H9 (cell line): ENCODE measurements around the gene SLC10A3. TPM values are rescaled to one million over a fixed set of nuclear protein-coding genes. Genes with fewer than 3 reads are reported as not detected.

Experiments
- DNase-seq: peaks from one replicate; pipeline ENCODE4 v3.0.0-alpha.2; 2017
- H2AFZ ChIP-seq: one replicate; pipeline ENCODE4 v1.6.1; 2013; ENCODE audit warnings: mild to moderate bottlenecking, low read length, control low read depth, moderate library complexity
- H2AK5ac ChIP-seq: 2 replicates; pipeline ENCODE4 v1.6.1; 2013; ENCODE audit warnings: low read length, control low read depth, mixed read lengths; ENCODE audit not compliant: insufficient read length
- H2BK120ac ChIP-seq: one replicate; pipeline ENCODE4 v1.6.1; 2013; ENCODE audit warnings: low read depth, mild to moderate bottlenecking, low read length, control low read depth, inconsistent platforms; ENCODE audit not compliant: poor library complexity, severe bottlenecking
- H2BK12ac ChIP-seq: 2 replicates; pipeline ENCODE4 v1.6.1; 2013; ENCODE audit warnings: low read length, control low read depth, mixed read lengths, low read depth; ENCODE audit not compliant: insufficient read length
- H2BK15ac ChIP-seq: 2 replicates; pipeline ENCODE4 v1.6.1; 2013; ENCODE audit warnings: low read depth, low read length, control low read depth
- H2BK20ac ChIP-seq: one replicate; pipeline ENCODE4 v1.6.1; 2013; ENCODE audit warnings: low read depth, mild to moderate bottlenecking, low read length, control low read depth, inconsistent platforms; ENCODE audit not compliant: poor library complexity, severe bottlenecking
- H2BK5ac ChIP-seq: 2 replicates; pipeline ENCODE4 v1.6.1; 2013; ENCODE audit warnings: low read length, control low read depth, mixed read lengths; ENCODE audit not compliant: insufficient read length
- H3K14ac ChIP-seq: 2 replicates; pipeline ENCODE4 v1.6.1; 2013; ENCODE audit warnings: low read length, control low read depth; ENCODE audit not compliant: insufficient read depth
- H3K18ac ChIP-seq: 2 replicates; pipeline ENCODE4 v1.6.1; 2013; ENCODE audit warnings: low read depth, mild to moderate bottlenecking, mixed read lengths, low read length, control low read depth; ENCODE audit not compliant: insufficient read length
- H3K23ac ChIP-seq: 2 replicates; pipeline ENCODE4 v1.6.1; 2013; ENCODE audit warnings: low read length, control low read depth, mixed read lengths, low read depth; ENCODE audit not compliant: insufficient read length
- H3K23me2 ChIP-seq: 2 replicates; pipeline ENCODE4 v1.6.1; 2013; ENCODE audit warnings: low read depth, mild to moderate bottlenecking, mixed read lengths, low read length, control low read depth; ENCODE audit not compliant: insufficient read length, poor library complexity, severe bottlenecking
- H3K27ac ChIP-seq: 2 replicates; pipeline ENCODE4 v1.5.1; 2013; ENCODE audit warnings: low read length, control low read depth, mixed read lengths, low read depth; ENCODE audit not compliant: insufficient read length
- H3K27me3 ChIP-seq: 2 replicates; pipeline ENCODE4 v1.6.1; 2013; ENCODE audit warnings: low read length, control low read depth, inconsistent platforms; ENCODE audit not compliant: insufficient read depth
- H3K4ac ChIP-seq: 2 replicates; pipeline ENCODE4 v1.6.1; 2013; ENCODE audit warnings: low read depth, mild to moderate bottlenecking, control low read depth, inconsistent platforms, low read length, moderate library complexity
- H3K4me1 ChIP-seq: 2 replicates; pipeline ENCODE4 v1.6.1; 2013; ENCODE audit warnings: low read length, control low read depth, inconsistent platforms; ENCODE audit not compliant: insufficient read depth
- H3K4me2 ChIP-seq: 2 replicates; pipeline ENCODE4 v1.6.1; 2013; ENCODE audit warnings: low read length, control low read depth, mixed read lengths; ENCODE audit not compliant: insufficient read length, insufficient read depth
- H3K56ac ChIP-seq: 2 replicates; pipeline ENCODE4 v1.6.1; 2013; ENCODE audit warnings: low read depth, mild to moderate bottlenecking, mixed read lengths, low read length, control low read depth; ENCODE audit not compliant: insufficient read length
- H3K79me1 ChIP-seq: 2 replicates; pipeline ENCODE4 v1.6.1; 2013; ENCODE audit warnings: low read depth, mild to moderate bottlenecking, moderate library complexity, low read length, control low read depth, inconsistent platforms; ENCODE audit not compliant: insufficient read depth, poor library complexity, severe bottlenecking
- H3K79me2 ChIP-seq: 2 replicates; pipeline ENCODE4 v1.6.1; 2013; ENCODE audit warnings: low read length, control low read depth, inconsistent platforms; ENCODE audit not compliant: insufficient read depth
- H3K9ac ChIP-seq: 2 replicates; pipeline ENCODE4 v1.6.1; 2013; ENCODE audit warnings: low read length, control low read depth, mixed read lengths; ENCODE audit not compliant: insufficient read length; ENCODE audit errors: extremely low read depth
- H3K9me3 ChIP-seq: one replicate; pipeline ENCODE4 v1.6.1; 2013; ENCODE audit warnings: low read depth, low read length, inconsistent platforms; ENCODE audit not compliant: control insufficient read depth
- H3T11ph ChIP-seq: one replicate; pipeline ENCODE4 v1.6.1; 2013; ENCODE audit warnings: mild to moderate bottlenecking, low read length, control low read depth, inconsistent platforms
- H4K20me1 ChIP-seq: one replicate; pipeline ENCODE4 v1.6.1; 2013; ENCODE audit not compliant: control insufficient read depth, insufficient read length, insufficient read depth
- H4K5ac ChIP-seq: 2 replicates; pipeline ENCODE4 v1.6.1; 2013; ENCODE audit warnings: low read depth, mild to moderate bottlenecking, mixed read lengths, low read length, control low read depth; ENCODE audit not compliant: insufficient read length
- H4K8ac ChIP-seq: replicated peaks from 2 replicates; pipeline ENCODE4 v1.6.1; 2013; ENCODE audit warnings: low read length, control low read depth, mixed read lengths, low read depth; ENCODE audit not compliant: insufficient read length
- H4K91ac ChIP-seq: 2 replicates; pipeline ENCODE4 v1.6.1; 2013; ENCODE audit warnings: low read depth, mild to moderate bottlenecking, moderate library complexity, mixed read lengths, low read length, control low read depth; ENCODE audit not compliant: insufficient read length
- H3K27ac Mint-ChIP-seq, 3 experiments: 2 replicates in 2 of 3; 3 replicates in 1 of 3; pipeline ENCODE4 v1.8.0; 2020 to 2021; ENCODE audit warnings: mixed read lengths in 3 of 3, mild to moderate bottlenecking in 1 of 3, moderate library complexity in 1 of 3
- H3K27me3 Mint-ChIP-seq: 2 replicates; pipeline ENCODE4 v1.8.0; 2021; ENCODE audit warnings: low read depth, mild to moderate bottlenecking, moderate library complexity, mixed read lengths
- H3K36me3 Mint-ChIP-seq, 3 experiments: 2 replicates in 2 of 3; 3 replicates in 1 of 3; pipeline ENCODE4 v1.8.0; 2020 to 2021; ENCODE audit warnings: low read depth in 3 of 3, mixed read lengths in 3 of 3; ENCODE audit not compliant: insufficient read depth in 1 of 3
- H3K4me1 Mint-ChIP-seq, 2 experiments: 2 replicates each; pipeline ENCODE4 v1.8.0; 2020; ENCODE audit warnings: mixed read lengths in 2 of 2
- H3K4me3 Mint-ChIP-seq, 2 experiments: 2 replicates in 1 of 2; 3 replicates in 1 of 2; pipeline ENCODE4 v1.8.0; 2020 to 2021; ENCODE audit warnings: mild to moderate bottlenecking in 2 of 2, mixed read lengths in 2 of 2, moderate library complexity in 1 of 2
- H3K9me3 Mint-ChIP-seq, 2 experiments: 2 replicates in 1 of 2; 3 replicates in 1 of 2; pipeline ENCODE4 v1.8.0; 2020; ENCODE audit warnings: mild to moderate bottlenecking in 2 of 2, mixed read lengths in 2 of 2, moderate library complexity in 1 of 2
- WGBS: extraction: QIAGEN DNeasy Blood & Tissue Kit; methylation state at CpG from one replicate; pipeline ENCODE4 v1.1.7; 2013; ENCODE audit warnings: missing lambda C conversion rate, low lambda C conversion rate, mixed read lengths; ENCODE audit not compliant: insufficient read length; ENCODE audit errors: extremely low coverage; 5-methylcytosine and 5-hydroxymethylcytosine counted together
- total RNA-seq: library from RNA; stranded (reverse); gene quantifications from 2 replicates; pipeline ENCODE4 v1.2.1, GENCODE V29; 2021
- TF ChIP-seq, protein P1 (sequence below): fragments of 200-600 bp; sonication (generic); conservative IDR thresholded peaks from 3 replicates; pipeline ENCODE4 v1.8.0; 2021; ENCODE audit warnings: antibody characterized with exemption, mild to moderate bottlenecking

Gene SLC10A3
- total RNA-seq, 1 experiment from 2014 or later, result 8.8 TPM

- H2BK20ac ChIP-seq, result no peak overlapping the region
- H3K79me1 ChIP-seq, result no peaks in the 10 kb centered on the region
- no peak overlapping the region for H2AK5ac ChIP-seq
- no peak overlapping the region for H2BK5ac ChIP-seq
- Mint-ChIP-seq H3K27me3 (no peaks in the 10 kb centered on the region; the same call in 1 of the 2 replicates), H3K4me3 (no peak overlapping the region), H3K4me1 (no peaks in the 10 kb centered on the region), H3K27ac (no peak overlapping the region), H3K36me3 (peaks cover 12 to 53% (median 48%) of the 10 kb centered on the region in 3 experiments), H3K9me3 (peaks cover 46 to 80% of the 10 kb centered on the region in 2 experiments)
- no peaks in the 10 kb centered on the region for H3K4me1 ChIP-seq
- WGBS, result no CpG with 5 or more reads among the region's 23 CpGs
- no peak overlapping the region for H3K4me2 ChIP-seq
- no peaks in the 10 kb centered on the region for H3K23me2 ChIP-seq
- H3K79me2 ChIP-seq, result no peaks in the 10 kb centered on the region
- no peak overlapping the region for H3K23ac ChIP-seq
- no peak overlapping the region for H2BK12ac ChIP-seq
- H3K18ac ChIP-seq, result no peak overlapping the region
- peaks cover 23% of the 10 kb centered on the region for H3K9me3 ChIP-seq
- no peak overlapping the region for H3K9ac ChIP-seq
- no peak overlapping the region for H4K8ac ChIP-seq
- no peak overlapping the region for H2BK15ac ChIP-seq
- no peak overlapping the region for H2AFZ ChIP-seq
- no peak overlapping the region for H3K14ac ChIP-seq
- H3K56ac ChIP-seq, result no peak overlapping the region
- no peaks in the 10 kb centered on the region for H4K20me1 ChIP-seq
- H4K91ac ChIP-seq, result no peak overlapping the region
- H3K27ac ChIP-seq, result no peak overlapping the region
- H3K27me3 ChIP-seq, result no peaks in the 10 kb centered on the region
- TF ChIP-seq, protein P1, sequence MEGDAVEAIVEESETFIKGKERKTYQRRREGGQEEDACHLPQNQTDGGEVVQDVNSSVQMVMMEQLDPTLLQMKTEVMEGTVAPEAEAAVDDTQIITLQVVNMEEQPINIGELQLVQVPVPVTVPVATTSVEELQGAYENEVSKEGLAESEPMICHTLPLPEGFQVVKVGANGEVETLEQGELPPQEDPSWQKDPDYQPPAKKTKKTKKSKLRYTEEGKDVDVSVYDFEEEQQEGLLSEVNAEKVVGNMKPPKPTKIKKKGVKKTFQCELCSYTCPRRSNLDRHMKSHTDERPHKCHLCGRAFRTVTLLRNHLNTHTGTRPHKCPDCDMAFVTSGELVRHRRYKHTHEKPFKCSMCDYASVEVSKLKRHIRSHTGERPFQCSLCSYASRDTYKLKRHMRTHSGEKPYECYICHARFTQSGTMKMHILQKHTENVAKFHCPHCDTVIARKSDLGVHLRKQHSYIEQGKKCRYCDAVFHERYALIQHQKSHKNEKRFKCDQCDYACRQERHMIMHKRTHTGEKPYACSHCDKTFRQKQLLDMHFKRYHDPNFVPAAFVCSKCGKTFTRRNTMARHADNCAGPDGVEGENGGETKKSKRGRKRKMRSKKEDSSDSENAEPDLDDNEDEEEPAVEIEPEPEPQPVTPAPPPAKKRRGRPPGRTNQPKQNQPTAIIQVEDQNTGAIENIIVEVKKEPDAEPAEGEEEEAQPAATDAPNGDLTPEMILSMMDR, result no peak
- H2BK120ac ChIP-seq, result no peak overlapping the region
- no peak overlapping the region for H3T11ph ChIP-seq
- no peak for DNase-seq
- H3K4ac ChIP-seq, result no peak overlapping the region
- H4K5ac ChIP-seq, result no peak overlapping the region
These were observed 22.2 kb downstream of the SLC10A3 start for GRCh38 chrX:154468217-154468616.
